Left ventricle myocardium inferior (tissue), 1 donor: Measurements from ENCODE around the gene NOS1AP. TPM values are rescaled to one million over a fixed set of nuclear protein-coding genes. Genes with fewer than 3 reads are reported as not detected.

Experiments
- DNase-seq: peaks from one replicate; pipeline ENCODE4 v3.0.0-alpha.2; 2020
- H3K27ac ChIP-seq: fragments of 200-600 bp; replicated peaks from 2 replicates; pipeline ENCODE4 v1.8.0; 2021
- H3K27me3 ChIP-seq: fragments of 200-600 bp; 2 replicates; pipeline ENCODE4 v1.8.0; 2021; ENCODE audit warnings: low read depth
- H3K36me3 ChIP-seq: fragments of 200-600 bp; 2 replicates; pipeline ENCODE4 v1.8.0; 2021
- H3K4me1 ChIP-seq: fragments of 200-600 bp; 2 replicates; pipeline ENCODE4 v1.8.0; 2021
- H3K4me3 ChIP-seq: fragments of 200-600 bp; 2 replicates; pipeline ENCODE4 v1.8.0; 2021; ENCODE audit warnings: mild to moderate bottlenecking, moderate library complexity
- H3K9me3 ChIP-seq: fragments of 200-600 bp; replicated peaks from 2 replicates; pipeline ENCODE4 v1.8.0; 2021
- CTCF ChIP-seq: fragments of 200-600 bp; IDR thresholded peaks from 2 replicates; pipeline ENCODE4 v1.8.0; 2021; ENCODE audit warnings: antibody characterized with exemption, mild to moderate bottlenecking, borderline replicate concordance
- intact Hi-C: fragments of 100-400 bp; cut with micrococcal nuclease; formaldehyde crosslinking; loops from one replicate; pipeline ENCODE4 v1.11.0; 2022
- long read RNA-seq: library from polyadenylated mRNA; unstranded; transcript quantifications from one replicate; pipeline ENCODE4 v2.0.0, GENCODE V29; 2021
- total RNA-seq: library from RNA; stranded (reverse); fragmentation: NEBNext Ultra II Directional; extraction: Animal tissue kit (Norgen Biotek cat#: 25700); gene quantifications from one replicate; pipeline ENCODE4 v1.2.1, GENCODE V29; 2021
- donor health status: DM: no; HTN: yes; CAD: no; lungs with severe emphysema.

The NOS1AP gene
- 6.2 TPM for total RNA-seq
- long read RNA-seq, full-length matches to known transcripts, result 3 of 19 reads
- long read RNA-seq, partial matches to known transcripts, result 11 of 19 reads
- long read RNA-seq, other reads (novel, unspliced or antisense), result 5 of 19 reads

- intact Hi-C loops, result no loop called here
- H3K9me3 ChIP-seq, result no peaks in the 10 kb centered on the region
- peak within 1 kb of the TSS; percentile 82 for H3K4me3 ChIP-seq
- H3K27me3 ChIP-seq, result peaks cover 65% of the 10 kb centered on the region
- peak within 1 kb of the TSS; percentile 86 for H3K27ac ChIP-seq
- H3K4me1 ChIP-seq, result peaks cover 52% of the 10 kb centered on the region
- TF ChIP-seq CTCF, result no peak
- no peaks in the 10 kb centered on the region for H3K36me3 ChIP-seq
- peak; percentile 80 for DNase-seq
Measured at GRCh38 chr1:162069334-162070093, at the start of gene NOS1AP. TSS of gene NOS1AP (plus strand) at chr1:162069691. CDS start at chr1:162070178, 487 bp downstream.

- Histone ChIP-seq H3K36me3 (no peaks in the 10 kb centered on the region), H3K27ac (no peak overlapping the region), H3K9me3 (no peaks in the 10 kb centered on the region), H3K27me3 (peaks cover 7% of the 10 kb centered on the region), H3K4me3 (no peak overlapping the region), H3K4me1 (peaks cover 51% of the 10 kb centered on the region)
- DNase-seq, result no peak
- TF ChIP-seq CTCF, result no peak
- intact Hi-C loops, result no loop called here
Measured at GRCh38 chr1:162020150-162020549, 49.3 kb upstream of the NOS1AP start.

- no peak for TF ChIP-seq CTCF
- intact Hi-C loops, result no loop called here
- no peak overlapping the region for H3K4me3 ChIP-seq
- peaks cover 51% of the 10 kb centered on the region for H3K4me1 ChIP-seq
- H3K27me3 ChIP-seq, result peaks cover 16% of the 10 kb centered on the region
- no peaks in the 10 kb centered on the region for H3K36me3 ChIP-seq
- no peaks in the 10 kb centered on the region for H3K9me3 ChIP-seq
- DNase-seq, result no peak
- no peak overlapping the region for H3K27ac ChIP-seq
Measured at GRCh38 chr1:162021124-162021523, 48.4 kb upstream of the NOS1AP start.

GRCh38 chr1:162022626-162023025 lies 46.9 kb upstream of the NOS1AP start:
- peak overlapping the region; percentile 74 for H3K4me3 ChIP-seq
- DNase-seq, result no peak
- intact Hi-C loops, result no loop called here
- no peaks in the 10 kb centered on the region for H3K36me3 ChIP-seq
- no peak overlapping the region for H3K27ac ChIP-seq
- H3K4me1 ChIP-seq, result peaks cover 51% of the 10 kb centered on the region
- H3K9me3 ChIP-seq, result no peaks in the 10 kb centered on the region
- peaks cover 17% of the 10 kb centered on the region for H3K27me3 ChIP-seq
- TF ChIP-seq CTCF, result no peak

GRCh38 chr1:162023181-162023546 lies 46.3 kb upstream of the NOS1AP start:
- peaks cover 17% of the 10 kb centered on the region for H3K27me3 ChIP-seq
- no peak for DNase-seq
- H3K27ac ChIP-seq, result no peak overlapping the region
- TF ChIP-seq CTCF, result no peak
- peak overlapping the region; percentile 74 for H3K4me3 ChIP-seq
- H3K9me3 ChIP-seq, result no peaks in the 10 kb centered on the region
- intact Hi-C loops, result no loop called here
- peaks cover 49% of the 10 kb centered on the region for H3K4me1 ChIP-seq
- H3K36me3 ChIP-seq, result no peaks in the 10 kb centered on the region
